Endothelial cell of umbilical vein (primary cell): Measurements from ENCODE around the gene VSNL1. TPM values are rescaled to one million over a fixed set of nuclear protein-coding genes. Genes with fewer than 3 reads are reported as not detected.

ENCODE experiments used
- BruUV-seq: library from RNA; stranded (reverse); fragments of 400-500 nt; replicated peaks from 2 replicates; lab custom pipeline; 2021; lab: Mats Ljungman, UMichigan
- CTCF ChIA-PET: fragments of 300-600, 350-600 bp; sonication (Branson Sonifier 250); formaldehyde crosslinking; loops from one replicate; lab custom pipeline; 2021; ENCODE audit warnings: antibody characterized with exemption, inconsistent platforms; lab: Charles Lee
- POLR2A ChIA-PET: fragments of 300-600, 350-600 bp; sonication (Branson Sonifier 250); formaldehyde crosslinking; loops from one replicate; lab custom pipeline; 2021; ENCODE audit warnings: antibody characterized with exemption, inconsistent platforms; lab: Charles Lee
- DNase-seq: peaks from one replicate; pipeline ENCODE4 v3.0.0-alpha.2; 2011; ENCODE audit warnings: low read depth, low spot score
- FAIRE-seq: peaks from 2 replicates; lab custom pipeline; 2011; peaks lifted over from hg19 to GRCh38; lab: Jason Lieb, UNC
- H2AFZ ChIP-seq: 2 replicates; pipeline ENCODE4 v1.6.0; 2012; ENCODE audit warnings: low read depth, low read length, control low read depth, inconsistent platforms
- H3K27ac ChIP-seq: 2 replicates; pipeline ENCODE4 v1.5.1; 2011; ENCODE audit warnings: low read depth, mild to moderate bottlenecking, control low read depth, low read length, moderate library complexity; ENCODE audit not compliant: insufficient read depth
- H3K27me3 ChIP-seq, 2 experiments: 2 replicates each; pipeline versions ENCODE4 v1.6.0 to v1.6.1; 2011; ENCODE audit warnings: low read length in 2 of 2, mixed read lengths in 1 of 2; ENCODE audit not compliant: control insufficient read depth in 2 of 2, insufficient read depth in 2 of 2
- H3K36me3 ChIP-seq, 2 experiments: 2 replicates in 1 of 2; 3 replicates in 1 of 2; pipeline ENCODE4 v1.5.1; 2011; ENCODE audit warnings: low read length in 2 of 2, mild to moderate bottlenecking in 1 of 2, moderate library complexity in 1 of 2; ENCODE audit not compliant: control insufficient read depth in 2 of 2, insufficient read depth in 2 of 2; ENCODE audit errors: extremely low read depth in 1 of 2
- H3K4me1 ChIP-seq: 3 replicates; pipeline ENCODE4 v1.5.1; 2011; ENCODE audit warnings: mild to moderate bottlenecking, low read length; ENCODE audit not compliant: control insufficient read depth, insufficient read depth; ENCODE audit errors: extremely low read depth
- H3K4me2 ChIP-seq: 2 replicates; pipeline ENCODE4 v1.6.1; 2011; ENCODE audit warnings: low read length, control low read depth, mixed read lengths; ENCODE audit not compliant: insufficient read depth
- H3K4me3 ChIP-seq, 3 experiments: fragments of 200-600 bp in 1 of 3; sonication (generic), shearing (Covaris generic) in 1 of 3; replicated peaks in 1 of 3; 2 replicates each; pipeline ENCODE4 v1.5.1; 2011 to 2016; ENCODE audit warnings: control low read depth in 3 of 3, low read length in 3 of 3, mild to moderate bottlenecking in 2 of 3, inconsistent platforms in 1 of 3, low read depth in 1 of 3, moderate library complexity in 1 of 3; ENCODE audit not compliant: insufficient read depth in 1 of 3
- H3K79me2 ChIP-seq: 2 replicates; pipeline ENCODE4 v1.6.0; 2012; ENCODE audit warnings: low read length, inconsistent platforms; ENCODE audit not compliant: control insufficient read depth, insufficient read depth
- H3K9ac ChIP-seq: replicated peaks from 2 replicates; pipeline ENCODE3; 2011; ENCODE audit warnings: low read length, control low read depth; ENCODE audit not compliant: insufficient read depth; ENCODE audit errors: extremely low read depth
- H3K9me1 ChIP-seq: replicated peaks from 3 replicates; pipeline ENCODE4 v1.6.0; 2011; ENCODE audit warnings: mild to moderate bottlenecking, low read length; ENCODE audit not compliant: control insufficient read depth, insufficient read depth; ENCODE audit errors: extremely low read depth
- H3K9me3 ChIP-seq: replicated peaks from 2 replicates; pipeline ENCODE4 v1.5.1; 2012; ENCODE audit warnings: low read length, inconsistent platforms; ENCODE audit not compliant: control insufficient read depth, insufficient read depth
- H4K20me1 ChIP-seq: replicated peaks from 2 replicates; pipeline ENCODE3; 2011; ENCODE audit warnings: mild to moderate bottlenecking, low read length; ENCODE audit not compliant: control insufficient read depth, insufficient read depth; ENCODE audit errors: extremely low read depth
- CTCF ChIP-seq, 2 donors: IDR thresholded peaks; 1 replicate in 1 of 2; 2 replicates in 1 of 2; pipeline ENCODE4 v1.5.1; 2011; ENCODE audit warnings: low read length in 2 of 2, mild to moderate bottlenecking in 2 of 2, moderate library complexity in 2 of 2, control low read depth in 1 of 2, inconsistent platforms in 1 of 2, low read depth in 1 of 2; ENCODE audit not compliant: insufficient read depth in 1 of 2; ENCODE audit errors: extremely low read depth in 1 of 2
- EZH2 ChIP-seq: IDR thresholded peaks from 2 replicates; pipeline ENCODE4 v1.6.1; 2012; ENCODE audit warnings: borderline replicate concordance, low read depth, mild to moderate bottlenecking, moderate library complexity, low read length, inconsistent platforms; ENCODE audit not compliant: severe bottlenecking
- FOS ChIP-seq: IDR thresholded peaks from 2 replicates; pipeline ENCODE4 v1.6.1; 2011; ENCODE audit warnings: mild to moderate bottlenecking, low read length, moderate library complexity, borderline replicate concordance; ENCODE audit not compliant: insufficient read depth
- GATA2 ChIP-seq: IDR thresholded peaks from 2 replicates; pipeline ENCODE4 v1.7.0; 2011; ENCODE audit warnings: low read depth, mild to moderate bottlenecking, moderate library complexity, mixed read lengths, low read length; ENCODE audit not compliant: insufficient read length, insufficient read depth
- JUN ChIP-seq: IDR thresholded peaks from 2 replicates; pipeline ENCODE4 v1.6.1; 2011; ENCODE audit warnings: borderline replicate concordance, low read depth; ENCODE audit not compliant: insufficient read length, insufficient read depth
- MAX ChIP-seq: IDR thresholded peaks from 2 replicates; pipeline ENCODE4 v1.6.1; 2011; ENCODE audit not compliant: insufficient read depth, insufficient read length
- MYC ChIP-seq: IDR thresholded peaks from one replicate; pipeline ENCODE4 v1.6.1; 2011; ENCODE audit warnings: mild to moderate bottlenecking, low read depth, low read length
- POLR2A ChIP-seq: IDR thresholded peaks from 2 replicates; pipeline ENCODE4 v1.6.1; 2012; ENCODE audit warnings: low read depth, mild to moderate bottlenecking, control low read depth, low read length
- POLR2AphosphoS5 ChIP-seq: IDR thresholded peaks from 2 replicates; pipeline ENCODE4 v1.6.1; 2012; ENCODE audit warnings: low read depth, mild to moderate bottlenecking, control low read depth, low read length, moderate library complexity; ENCODE audit not compliant: insufficient read depth
- dilution Hi-C: fragments of 300-500 bp; cut with MboI; formaldehyde crosslinking; loops from one replicate; pipeline ENCODE4 v1.15.0; 2019; ENCODE audit warnings: low sequenced_read_pairs; ENCODE audit not compliant: extremely low pct_ligation_motif_present
- intact Hi-C: fragments of 100-400 bp; cut with micrococcal nuclease; formaldehyde crosslinking; loops from one replicate; pipeline ENCODE4 v1.10.0; 2022
- polyA plus RNA-seq, 4 experiments: library from polyadenylated mRNA; depleted of rRNA in 3 of 4; stranded (reverse) in 3 of 4; unstranded in 1 of 4; fragments of >200 nt; gene quantifications; 2 replicates each; pipeline versions ENCODE4 v1.2.1 to v1.2.3, GENCODE V29; 2011 to 2012; ENCODE audit warnings: missing spikeins in 1 of 4
- total RNA-seq: library from RNA; stranded (reverse); gene quantifications from 2 replicates; pipeline ENCODE4 v1.2.3, GENCODE V29; 2021

The VSNL1 gene
- total and polyA plus RNA-seq, 2 donors (not counting 3 experiments of a cell fraction or from before 2014, with no cell fraction given), result not detected

GRCh38 chr2:17667898-17668297 is 127.4 kb downstream of the VSNL1 start:
- no peaks in the 10 kb centered on the region for H3K9me1 ChIP-seq
- H3K36me3 ChIP-seq, result peaks cover 8 to 9% of the 10 kb centered on the region in 2 experiments
- DNase-seq (no peak), FAIRE-seq (no peak)
- CTCF ChIA-PET, result interaction anchor here (0.8 to 8.4 kb wide), 2 partner anchors 12 to 23 kb away, joined by 3 to 296 read pairs; no protein-coding TSS in a partner anchor
- intact Hi-C loops (no loop called here), dilution Hi-C loops (no loop called here)
- H3K79me2 ChIP-seq, result no peaks in the 10 kb centered on the region
- H3K9ac ChIP-seq, result no peak overlapping the region
- no peaks in the 10 kb centered on the region for H3K4me1 ChIP-seq
- BruUV-seq, result no TSS peak
- H3K4me2 ChIP-seq, result no peak overlapping the region
- no peaks in the 10 kb centered on the region for H3K27me3 ChIP-seq
- no peak overlapping the region for H2AFZ ChIP-seq
- POLR2A ChIA-PET, result no interaction called here
- no peak for TF ChIP-seq EZH2
- TF ChIP-seq MYC, result no peak
- no peak for TF ChIP-seq MAX
- TF ChIP-seq FOS, result no peak
- no peak for TF ChIP-seq CTCF (IDR thresholded peaks at IDR 0.05; ENCODE audit: extremely low read depth in 1 of 2, insufficient read depth in 1 of 2, low read depth in 1 of 2, low read length in 2 of 2)
- no peak for TF ChIP-seq POLR2AphosphoS5
- TF ChIP-seq GATA2, result no peak
- no peak for TF ChIP-seq POLR2A
- TF ChIP-seq JUN, result no peak
- H4K20me1 ChIP-seq, result no peaks in the 10 kb centered on the region
- H3K27ac ChIP-seq, result no peak overlapping the region
- no peaks in the 10 kb centered on the region for H3K9me3 ChIP-seq
- no peak overlapping the region for H3K4me3 ChIP-seq
